ENCODE results near the gene PTAFR. TPM values are rescaled to one million over a fixed set of nuclear protein-coding genes. Genes with fewer than 3 reads are reported as not detected.
"Not testable (repeated sequence)": the region's sequence is repeated elsewhere in the genome, so short reads cannot be mapped to it uniquely, and the experiment has no call there.

Gene PTAFR
- polyA plus RNA-seq, 1 donor from 2014 or later, result 14.6 TPM

DNA sequence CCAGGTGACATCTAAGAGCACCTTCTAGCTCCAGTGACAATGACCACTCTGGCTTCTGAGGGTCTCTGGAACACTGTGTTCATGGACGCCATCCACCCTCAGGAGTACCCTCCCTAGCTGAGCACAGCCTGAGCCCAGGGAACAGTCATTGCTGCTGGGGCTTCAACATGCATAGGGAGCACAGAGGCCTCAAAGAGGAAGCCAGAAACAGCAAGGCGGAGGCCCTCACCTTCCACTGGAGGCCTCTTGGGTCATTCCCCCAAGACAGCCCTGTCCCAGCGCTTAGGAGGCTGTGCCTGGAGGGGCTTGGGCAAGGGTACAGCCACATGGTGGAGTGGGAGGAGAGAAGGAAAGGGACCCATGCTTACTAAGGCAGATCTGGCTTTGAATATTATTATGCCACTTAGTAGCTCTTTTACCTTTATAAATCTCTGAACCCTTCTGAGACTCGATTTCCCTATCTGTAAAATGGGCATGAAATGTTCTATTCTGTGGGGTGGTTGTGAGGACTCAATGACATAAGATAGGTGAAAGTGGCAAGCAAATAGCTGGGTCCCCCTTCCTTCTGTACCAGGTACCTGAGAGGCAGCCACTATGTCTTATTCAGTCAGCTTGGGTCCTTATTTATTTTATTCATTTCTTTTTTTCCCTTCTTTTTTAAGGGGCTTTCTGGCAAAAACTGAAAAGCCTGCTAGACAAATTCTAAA is 32.8 kb downstream of the PTAFR start:
- Mint-ChIP-seq H3K4me3 (peak overlapping the region in 1 of 4 donors; percentile 57), H3K4me1 (peaks cover 36 to 43% (median 40%) of the 10 kb centered on the region in 3 donors), H3K27ac (no peak overlapping the region), H3K9me3 (no peaks in the 10 kb centered on the region), H3K36me3 (no peaks in the 10 kb centered on the region), H3K27me3 (peaks cover 2% of the 10 kb centered on the region)

DNA sequence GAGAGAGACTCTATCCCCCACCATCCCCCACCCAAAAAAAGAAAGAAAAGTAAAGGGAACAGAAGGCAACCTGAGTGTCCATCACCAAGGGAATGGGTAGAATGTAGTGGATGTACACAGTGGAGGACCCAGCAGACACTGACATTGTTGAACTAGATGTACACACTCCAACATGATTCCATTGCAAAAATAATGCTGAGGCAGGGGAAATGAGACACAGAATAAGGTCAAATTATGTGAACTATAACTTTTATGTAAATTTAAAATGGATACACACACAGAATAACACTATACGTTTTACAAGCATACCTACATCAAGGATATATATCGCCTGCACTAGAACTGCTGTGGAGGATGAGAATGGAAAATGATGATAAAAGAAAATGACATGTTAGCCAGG is 34.8 kb downstream of the PTAFR start:
- Mint-ChIP-seq H3K4me1 (peaks cover 24 to 35% (median 28%) of the 10 kb centered on the region in 3 donors), H3K36me3 (no peaks in the 10 kb centered on the region), H3K27me3 (peaks cover 2% of the 10 kb centered on the region), H3K9me3 (no peaks in the 10 kb centered on the region), H3K27ac (no peak overlapping the region), H3K4me3 (no peak overlapping the region)

DNA sequence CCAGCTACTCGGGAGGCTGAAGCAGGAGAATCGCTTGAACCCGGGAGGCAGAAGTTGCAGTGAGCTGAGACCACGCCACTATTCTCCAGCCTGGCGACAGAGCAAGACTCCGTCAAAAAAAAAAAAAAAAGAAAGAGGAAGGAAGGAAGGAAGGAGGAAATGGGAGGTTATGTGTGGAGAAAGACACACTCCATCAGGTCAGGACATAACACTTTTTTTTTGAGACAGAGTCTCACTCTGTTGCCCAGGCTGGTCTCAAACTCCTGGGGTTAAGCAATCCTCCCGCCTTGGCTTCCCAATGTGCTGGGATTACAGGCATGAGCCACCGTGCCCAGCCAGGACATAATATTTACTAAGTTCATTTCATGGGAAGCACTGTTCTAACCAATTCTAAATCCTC is 36.6 kb downstream of the PTAFR start:
- not testable (repeated sequence) for H3K36me3 Mint-ChIP-seq, H3K27ac Mint-ChIP-seq, H3K4me3 Mint-ChIP-seq, H3K27me3 Mint-ChIP-seq, H3K9me3 Mint-ChIP-seq
- peaks cover 34 to 45% (median 40%) of the 10 kb centered on the region in 3 donors for H3K4me1 Mint-ChIP-seq

DNA sequence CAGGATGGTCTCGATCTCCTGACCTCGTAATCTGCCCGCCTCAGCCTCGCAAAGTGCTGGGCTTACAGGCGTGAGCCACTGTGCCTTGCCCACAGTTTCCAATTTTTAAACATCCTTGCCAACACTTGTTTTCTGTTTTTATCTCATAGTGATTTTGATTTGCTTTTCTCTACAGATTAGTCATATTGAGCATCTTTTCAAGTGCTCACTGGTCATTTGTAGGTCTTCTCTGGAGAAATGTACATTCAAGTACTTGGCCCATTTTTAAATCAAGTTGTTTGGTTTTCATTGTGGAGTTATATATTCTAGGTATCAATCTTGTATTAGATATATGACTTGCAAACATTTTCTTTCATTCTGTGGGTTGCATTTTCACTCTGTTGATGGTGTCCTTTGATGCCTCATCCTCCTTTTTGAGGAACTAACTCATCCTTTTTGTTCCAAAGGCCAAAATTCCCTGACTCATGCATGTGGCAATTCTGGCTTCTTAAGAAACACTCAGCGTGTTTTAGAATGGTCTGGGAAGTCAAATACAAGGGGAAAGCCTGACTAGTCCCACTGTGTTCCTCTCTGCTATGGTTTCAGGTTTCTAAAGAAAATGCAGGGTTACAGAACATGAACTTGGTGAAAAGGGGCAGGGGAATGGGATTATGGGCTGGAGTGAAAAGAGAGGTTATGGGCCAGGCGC is 37.3 kb downstream of the PTAFR start:
- Mint-ChIP-seq H3K36me3 (peaks cover 3% of the 10 kb centered on the region), H3K4me3 (peak overlapping the region in 2 of 4 donors; percentile 51 to 69), H3K27me3 (peaks cover 2% of the 10 kb centered on the region), H3K9me3 (no peaks in the 10 kb centered on the region), H3K4me1 (peaks cover 31 to 41% (median 40%) of the 10 kb centered on the region in 3 donors), H3K27ac (peak overlapping the region in 1 of 3 donors; percentile 1)

DNA sequence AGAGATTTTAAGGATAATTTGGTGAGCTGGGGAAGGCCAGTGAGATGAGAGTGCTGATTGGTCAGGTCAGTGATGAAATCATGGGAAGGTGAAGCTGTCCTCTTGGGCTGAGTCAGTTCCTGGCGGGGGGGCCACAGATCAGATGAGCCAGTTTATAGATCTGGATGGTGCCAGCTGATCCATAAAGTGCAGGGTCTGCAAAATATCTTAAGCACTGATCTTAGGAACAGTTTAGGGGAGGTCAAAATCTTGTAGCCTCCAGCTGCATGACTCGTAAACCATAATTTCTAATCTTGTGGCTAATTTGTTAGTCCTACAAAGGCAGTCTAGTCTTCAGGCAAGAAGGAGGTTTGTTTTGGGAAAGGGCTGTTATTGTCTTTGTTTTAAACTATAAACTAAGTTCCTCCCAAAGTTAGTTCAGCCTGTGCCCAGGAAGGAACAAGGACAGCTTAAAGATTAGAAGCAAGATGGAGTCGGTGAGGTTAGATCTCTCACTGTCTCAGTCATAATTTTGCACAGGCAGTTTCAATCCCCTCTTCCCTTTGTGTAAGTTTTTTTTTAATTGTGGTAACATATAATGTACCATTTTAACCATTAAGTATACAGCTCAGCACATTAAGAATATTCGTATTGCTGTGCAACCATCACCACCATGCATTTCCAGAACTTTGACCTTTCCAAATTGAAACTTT is 39.4 kb downstream of the PTAFR start:
- Mint-ChIP-seq H3K4me1 (peaks cover 46 to 57% (median 50%) of the 10 kb centered on the region in 3 donors), H3K27ac (peak overlapping the region in 1 of 3 donors; percentile 10), H3K4me3 (peak overlapping the region in 1 of 4 donors; percentile 9), H3K27me3 (peaks cover 2% of the 10 kb centered on the region), H3K36me3 (peaks cover 3% of the 10 kb centered on the region), H3K9me3 (no peaks in the 10 kb centered on the region)

DNA sequence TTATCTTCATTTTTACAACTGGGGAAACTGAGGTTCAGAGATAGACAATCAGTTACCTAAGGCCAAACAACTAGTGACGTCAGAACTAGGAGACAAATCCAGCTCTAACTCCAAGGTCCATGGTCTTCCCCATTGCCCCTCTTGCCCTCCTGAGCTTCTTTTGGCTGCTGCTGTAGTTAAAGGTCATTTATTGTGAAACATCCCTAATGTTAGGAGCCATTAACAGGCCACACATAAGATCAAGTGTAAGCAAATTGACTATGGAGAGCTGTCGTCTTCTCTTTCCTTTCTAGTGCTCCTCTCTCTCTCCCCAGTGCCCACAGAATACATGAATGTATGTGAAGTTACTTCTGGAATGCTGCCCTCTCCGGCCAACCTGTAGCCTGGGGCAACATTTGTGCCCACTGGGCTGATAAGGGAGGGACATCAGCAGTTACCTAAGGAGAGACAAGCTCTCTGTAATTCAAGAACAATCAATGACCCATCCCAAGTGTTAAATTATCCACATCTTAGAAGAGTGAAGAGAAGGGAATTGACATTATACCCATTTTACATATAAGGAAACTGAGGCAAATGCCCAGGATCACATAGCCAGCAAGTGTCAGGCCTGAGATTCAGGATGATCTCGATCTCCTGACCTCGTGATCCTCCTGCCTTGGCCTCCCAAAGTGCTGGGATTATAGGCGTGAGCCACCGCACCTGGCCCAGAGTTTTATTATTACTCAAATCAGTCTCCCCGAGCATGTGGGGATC is 40.1 kb downstream of the PTAFR start:
- H3K27me3 Mint-ChIP-seq, result peaks cover 2% of the 10 kb centered on the region
- H3K9me3 Mint-ChIP-seq, result no peaks in the 10 kb centered on the region
- peaks cover 49 to 58% (median 53%) of the 10 kb centered on the region in 3 donors for H3K4me1 Mint-ChIP-seq
- peak overlapping the region in 2 of 4 donors; percentile 3 to 9 for H3K4me3 Mint-ChIP-seq
- peak overlapping the region in 1 of 3 donors; percentile 92 for H3K27ac Mint-ChIP-seq
- H3K36me3 Mint-ChIP-seq, result peaks cover 3% of the 10 kb centered on the region

DNA sequence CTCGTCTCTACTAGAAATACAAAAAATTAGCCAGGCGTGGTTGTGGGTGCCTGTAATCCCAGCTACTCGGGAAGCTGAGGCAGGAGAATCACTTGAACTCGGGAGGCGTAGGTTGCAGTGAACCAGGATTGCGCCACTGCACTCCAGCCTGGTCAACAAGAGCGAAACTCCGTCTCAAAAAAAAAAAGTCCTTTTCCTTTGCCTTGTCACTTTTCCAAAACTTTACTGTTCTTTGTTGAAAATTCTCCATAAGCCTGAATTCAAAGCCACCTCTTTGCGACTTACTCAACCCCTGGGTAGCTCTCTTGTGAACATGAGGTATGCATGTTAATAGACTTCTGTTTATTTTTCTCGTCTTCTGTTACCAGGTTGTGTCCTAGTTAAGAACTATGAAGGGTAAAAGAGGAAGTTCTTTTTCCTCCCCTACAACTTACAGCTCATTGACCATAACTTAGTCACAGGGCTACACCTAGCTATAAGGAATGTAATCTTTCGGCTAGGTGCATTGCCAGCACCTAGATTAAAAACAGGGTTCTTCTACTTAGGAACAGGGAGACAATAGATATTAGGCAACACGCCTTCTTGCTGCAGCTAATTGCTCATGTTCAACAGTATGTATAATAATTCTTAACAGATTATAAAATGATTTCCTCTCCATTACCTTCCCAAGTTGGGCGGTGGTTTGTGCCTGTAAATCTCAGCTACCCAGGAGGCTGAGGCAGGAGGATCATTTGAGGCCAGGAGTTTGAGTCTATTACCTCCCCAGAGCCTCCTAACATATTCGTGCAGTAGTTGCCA is 40.9 kb downstream of the PTAFR start:
- H3K4me1 Mint-ChIP-seq, result peaks cover 49 to 58% (median 53%) of the 10 kb centered on the region in 3 donors
- peaks cover 3% of the 10 kb centered on the region for H3K36me3 Mint-ChIP-seq
- peaks cover 2% of the 10 kb centered on the region for H3K27me3 Mint-ChIP-seq
- no peaks in the 10 kb centered on the region for H3K9me3 Mint-ChIP-seq
- H3K27ac Mint-ChIP-seq, result peak overlapping the region; percentile 10 to 92 (median 31)
- H3K4me3 Mint-ChIP-seq, result peak overlapping the region; percentile 28 to 90 (median 76)

DNA sequence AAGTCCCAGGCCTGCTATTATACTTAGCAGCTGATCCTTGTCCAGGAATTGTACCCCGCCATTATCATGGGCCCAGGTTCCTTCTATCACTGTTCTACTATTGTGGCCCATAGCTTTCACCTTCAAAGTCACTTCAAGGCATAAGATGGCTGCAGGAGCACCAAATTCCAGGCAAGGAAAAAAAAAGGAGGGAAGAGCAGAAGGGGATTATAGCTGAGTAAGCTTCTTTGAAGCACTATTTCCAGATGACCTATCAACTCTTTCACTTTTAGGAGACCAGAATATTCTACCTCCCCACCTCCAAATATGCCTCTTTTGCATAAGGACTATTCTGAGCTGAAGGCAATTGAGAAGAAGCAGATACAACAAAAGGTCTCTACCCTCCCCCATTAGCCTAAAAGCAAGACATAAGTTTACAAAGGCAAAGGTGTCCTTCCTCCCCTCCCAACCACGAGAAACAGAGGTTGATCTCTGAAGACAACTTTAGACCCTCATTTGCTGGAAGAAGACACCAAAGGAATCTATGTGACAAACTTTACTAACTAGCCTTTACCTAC is 41.8 kb downstream of the PTAFR start:
- no peak overlapping the region for H3K27ac Mint-ChIP-seq
- H3K27me3 Mint-ChIP-seq, result peaks cover 2% of the 10 kb centered on the region
- peaks cover 49 to 52% (median 49%) of the 10 kb centered on the region in 3 donors for H3K4me1 Mint-ChIP-seq

DNA sequence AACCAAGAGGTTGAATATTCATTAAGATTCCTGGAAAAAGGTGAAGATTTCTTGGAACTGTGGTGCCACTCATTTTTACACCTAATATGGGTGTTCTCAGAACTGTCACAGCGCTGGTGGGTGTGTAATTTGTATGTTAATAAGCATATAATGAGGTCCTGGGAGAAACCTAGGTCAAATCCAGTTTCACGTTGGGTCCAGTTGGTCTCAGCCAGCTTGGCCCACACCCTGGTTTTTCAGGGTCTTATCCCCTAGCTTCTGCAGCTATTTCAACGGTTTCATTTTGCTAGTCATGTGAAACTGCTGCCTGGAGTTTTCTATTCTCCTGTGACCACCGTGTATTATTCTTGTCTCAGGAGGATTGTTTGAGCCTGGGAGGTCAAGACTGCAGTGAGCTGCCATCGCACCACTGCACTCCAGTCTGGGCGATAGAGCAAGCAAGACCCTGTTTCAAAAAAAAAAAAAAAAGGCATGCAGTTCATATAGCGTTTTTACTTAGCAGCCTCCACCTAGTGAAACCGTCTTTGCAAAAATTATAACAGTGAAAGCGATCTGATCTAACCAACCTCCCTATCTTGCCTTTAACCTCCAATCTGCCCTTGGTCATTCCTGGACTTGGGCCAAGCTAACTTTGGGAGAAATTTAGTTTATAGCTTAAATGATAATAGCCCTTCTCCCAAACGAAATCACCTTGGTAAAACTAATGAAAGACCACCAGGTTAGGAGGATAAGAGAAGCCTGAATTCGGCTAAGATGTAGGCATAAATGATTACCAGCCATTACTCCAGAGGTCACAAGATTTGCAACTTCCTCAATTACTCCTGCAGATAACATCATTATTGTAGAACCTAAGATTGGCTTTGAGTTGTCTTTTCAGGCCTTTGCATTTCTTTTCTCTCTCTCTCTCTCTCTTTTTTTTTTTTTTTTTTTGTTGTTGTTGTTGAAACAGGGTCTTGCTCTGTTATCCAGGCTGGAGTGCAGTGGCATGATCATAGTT is 44.0 kb downstream of the PTAFR start:
- Mint-ChIP-seq H3K27me3 (no peaks in the 10 kb centered on the region), H3K36me3 (peaks cover 3% of the 10 kb centered on the region), H3K4me1 (peaks cover 47 to 48% (median 48%) of the 10 kb centered on the region in 3 donors), H3K4me3 (peak overlapping the region in 2 of 4 donors; percentile 51 to 80), H3K27ac (peak overlapping the region in 2 of 3 donors; percentile 16 to 66), H3K9me3 (no peaks in the 10 kb centered on the region)

More for the DNA sequence above, 41.8 kb downstream of the PTAFR start:
- Mint-ChIP-seq H3K4me3 (peak overlapping the region in 1 of 4 donors; percentile 84), H3K9me3 (no peaks in the 10 kb centered on the region), H3K36me3 (peaks cover 3% of the 10 kb centered on the region)

DNA sequence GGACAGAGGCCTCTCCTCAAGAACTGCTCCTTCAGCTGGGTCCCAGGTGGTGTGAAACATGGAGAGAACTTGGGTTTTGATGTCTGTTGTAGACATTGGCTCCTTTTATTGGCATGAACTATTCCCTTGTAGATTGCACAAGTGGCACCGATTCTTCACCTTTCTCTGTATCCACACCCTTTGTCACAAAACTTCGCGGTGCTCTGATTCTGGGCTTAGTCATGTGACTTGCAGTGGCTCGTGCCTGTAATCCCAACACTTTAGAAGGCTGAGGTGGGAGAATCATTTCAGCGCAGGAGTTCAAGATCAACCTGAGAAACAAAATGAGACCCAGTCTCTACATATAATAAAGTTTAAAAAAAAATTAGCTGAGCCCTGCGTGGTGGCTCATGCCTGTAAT is 45.6 kb downstream of the PTAFR start:
- peaks cover 50 to 55% (median 55%) of the 10 kb centered on the region in 3 donors for H3K4me1 Mint-ChIP-seq
- H3K36me3 Mint-ChIP-seq, result peaks cover 3% of the 10 kb centered on the region
- no peaks in the 10 kb centered on the region for H3K9me3 Mint-ChIP-seq
- H3K27me3 Mint-ChIP-seq, result no peaks in the 10 kb centered on the region
- H3K27ac Mint-ChIP-seq, result peak overlapping the region in 1 of 3 donors; percentile 67
- H3K4me3 Mint-ChIP-seq, result no peak overlapping the region

DNA sequence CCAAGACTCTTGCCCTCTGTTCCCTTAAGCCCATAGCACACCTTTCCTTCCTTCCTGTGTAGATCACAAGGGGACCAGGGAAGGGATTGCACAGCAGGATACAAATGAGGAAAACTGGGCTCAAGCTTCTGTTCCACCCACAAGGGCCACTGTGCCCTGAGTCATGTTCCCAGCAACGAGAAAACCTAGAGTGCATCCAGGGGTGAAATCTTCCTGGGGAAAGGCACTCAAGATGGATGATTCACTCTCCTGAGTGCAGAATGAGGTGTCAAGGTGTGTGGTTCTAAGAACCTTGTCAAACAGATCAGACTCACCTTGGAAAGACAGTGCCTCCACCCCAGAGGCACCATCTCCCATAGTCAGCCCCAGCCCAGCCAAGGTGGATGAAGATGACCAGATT is 47.3 kb downstream of the PTAFR start:
- Mint-ChIP-seq H3K4me1 (peaks cover 39 to 45% (median 40%) of the 10 kb centered on the region in 3 donors), H3K36me3 (no peaks in the 10 kb centered on the region), H3K27me3 (no peaks in the 10 kb centered on the region), H3K27ac (no peak overlapping the region), H3K9me3 (no peaks in the 10 kb centered on the region), H3K4me3 (peak overlapping the region in 1 of 4 donors; percentile 41)

DNA sequence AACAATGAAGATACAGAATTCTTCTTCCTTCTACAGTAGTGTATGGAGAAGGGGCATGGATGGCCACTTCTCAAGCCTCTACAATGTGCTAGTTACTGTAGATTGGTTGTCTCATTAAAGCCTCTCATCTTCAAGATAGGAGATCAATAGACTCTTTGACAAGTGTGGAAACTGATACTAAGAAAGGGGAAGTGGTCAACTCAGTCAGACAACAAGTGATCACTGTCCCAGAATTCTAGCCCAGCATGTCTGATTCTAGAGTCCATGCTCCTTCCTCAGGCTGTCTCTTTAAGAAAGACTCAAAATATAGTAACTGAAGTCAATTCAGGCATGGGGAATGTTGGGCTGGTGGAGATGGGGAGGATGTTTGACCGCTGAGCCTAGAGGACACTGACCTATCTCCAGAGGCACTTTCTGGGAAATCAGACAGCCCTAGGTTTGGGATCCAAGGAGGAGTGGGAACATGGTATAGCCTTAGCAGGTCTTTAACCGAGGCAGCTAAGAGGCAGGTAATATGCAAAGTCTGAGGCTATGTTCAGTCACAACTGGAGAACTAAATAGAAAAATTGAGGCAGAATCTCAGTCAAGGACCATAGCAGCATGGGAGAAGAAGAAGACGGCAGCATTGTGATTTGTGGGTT is 48.8 kb downstream of the PTAFR start:
- Mint-ChIP-seq H3K27ac (peak overlapping the region; percentile 23 to 63 (median 47)), H3K4me3 (peak overlapping the region in 2 of 4 donors; percentile 50 to 52), H3K4me1 (peaks cover 29 to 37% (median 33%) of the 10 kb centered on the region in 3 donors)

More for the DNA sequence above, 48.8 kb downstream of the PTAFR start:
- Mint-ChIP-seq H3K36me3 (no peaks in the 10 kb centered on the region), H3K27me3 (no peaks in the 10 kb centered on the region), H3K9me3 (no peaks in the 10 kb centered on the region)
